HEK293 (cell line): Measurements from ENCODE around the gene NCCRP1.

Experiments used
- CTCF ChIA-PET: fragments of 350-600 bp; formaldehyde crosslinking; extraction: SDS; loops from one replicate; lab custom pipeline; 2021; ENCODE audit warnings: antibody characterized with exemption; lab: Yijun Ruan, JAX
- POLR2A ChIA-PET: fragments of 300-600 bp; formaldehyde crosslinking; extraction: SDS; loops from one replicate; lab custom pipeline; 2020; ENCODE audit warnings: antibody characterized with exemption, inconsistent platforms; lab: Yijun Ruan, JAX
- H3K27ac ChIP-seq: fragments of 200-500 bp; sonication (Bioruptor generic); 2 replicates; pipeline ENCODE4 v1.5.1; 2014; ENCODE audit warnings: low read depth, low read length, control low read depth, inconsistent platforms; ENCODE audit errors: extremely low read depth
- H3K36me3 ChIP-seq, 2 experiments: fragments of 200-500 bp in 1 of 2; sonication (Bioruptor generic) in 1 of 2; 1 replicate in 1 of 2; 2 replicates in 1 of 2; pipeline ENCODE4 v1.5.1; 2014 to 2017; ENCODE audit warnings: inconsistent platforms in 2 of 2, low read length in 2 of 2; ENCODE audit not compliant: control insufficient read depth in 2 of 2, insufficient read depth in 1 of 2
- H3K4me1 ChIP-seq: fragments of 200-500 bp; sonication (Bioruptor generic); 2 replicates; pipeline ENCODE4 v1.5.1; 2014; ENCODE audit warnings: mild to moderate bottlenecking, low read length, inconsistent platforms; ENCODE audit not compliant: control insufficient read depth, insufficient read depth
- H3K4me3 ChIP-seq: 2 replicates; pipeline ENCODE4 v1.5.1; 2011; ENCODE audit warnings: low read depth, mild to moderate bottlenecking, control low read depth, low read length, moderate library complexity
- H3K9me3 ChIP-seq: fragments of 200-500 bp; sonication (Bioruptor generic); 2 replicates; pipeline ENCODE4 v1.5.1; 2014; ENCODE audit warnings: low read depth, low read length, inconsistent platforms; ENCODE audit not compliant: control insufficient read depth, insufficient read depth
- BCL11B ChIP-seq: fragments of 450-650 bp; formaldehyde crosslinking; IDR thresholded peaks from 2 replicates; pipeline ENCODE4 v1.5.1; 2016; ENCODE audit warnings: low read depth, missing biosample characterization, missing genetic modification characterization
- GLIS2 ChIP-seq: fragments of 450-650 bp; formaldehyde crosslinking; IDR thresholded peaks from 2 replicates; pipeline ENCODE4 v1.5.1; 2016; ENCODE audit warnings: missing biosample characterization, missing genetic modification characterization
- HOXA7 ChIP-seq: sonication (generic); formaldehyde crosslinking; IDR thresholded peaks from 2 replicates; pipeline ENCODE4 v1.8.1; 2022; ENCODE audit warnings: missing genetic modification reagents, borderline replicate concordance
- MYNN ChIP-seq: fragments of 450-650 bp; formaldehyde crosslinking; IDR thresholded peaks from 2 replicates; pipeline ENCODE4 v1.5.1; 2016; ENCODE audit warnings: missing biosample characterization, missing genetic modification characterization, borderline replicate concordance
- RBAK ChIP-seq: fragments of 450-650 bp; formaldehyde crosslinking; IDR thresholded peaks from 2 replicates; pipeline ENCODE4 v1.5.1; 2016; ENCODE audit warnings: missing biosample characterization, missing genetic modification characterization
- REPIN1 ChIP-seq: fragments of 450-650 bp; formaldehyde crosslinking; IDR thresholded peaks from 2 replicates; pipeline ENCODE4 v1.5.1; 2017; ENCODE audit warnings: missing biosample characterization, missing genetic modification characterization, low read depth
- REST ChIP-seq: fragments of 450-650 bp; formaldehyde crosslinking; IDR thresholded peaks from 2 replicates; pipeline ENCODE4 v1.5.1; 2016; ENCODE audit warnings: missing biosample characterization, missing genetic modification characterization
- TSHZ1 ChIP-seq: fragments of 450-650 bp; formaldehyde crosslinking; IDR thresholded peaks from 2 replicates; pipeline ENCODE4 v1.5.1; 2016; ENCODE audit warnings: missing biosample characterization, missing genetic modification characterization, borderline replicate concordance
- ZBTB6 ChIP-seq: fragments of 450-650 bp; formaldehyde crosslinking; IDR thresholded peaks from 2 replicates; pipeline ENCODE4 v1.5.1; 2017; ENCODE audit warnings: missing biosample characterization, missing genetic modification characterization
- ZBTB7A ChIP-seq: fragments of 450-650 bp; formaldehyde crosslinking; IDR thresholded peaks from 2 replicates; pipeline ENCODE4 v1.5.1; 2016; ENCODE audit warnings: low read depth, missing biosample characterization, missing genetic modification characterization
- ZNF114 ChIP-seq: fragments of 450-650 bp; formaldehyde crosslinking; IDR thresholded peaks from 2 replicates; pipeline ENCODE4 v1.5.0; 2017; ENCODE audit warnings: missing biosample characterization, missing genetic modification characterization
- ZNF133 ChIP-seq: fragments of 450-650 bp; formaldehyde crosslinking; IDR thresholded peaks from 2 replicates; pipeline ENCODE4 v1.5.1; 2016; ENCODE audit warnings: missing biosample characterization, missing genetic modification characterization
- ZNF184 ChIP-seq: fragments of 450-650 bp; IDR thresholded peaks from 2 replicates; pipeline ENCODE4 v1.5.1; 2018; ENCODE audit warnings: missing biosample characterization, mild to moderate bottlenecking, missing genetic modification characterization
- ZNF324 ChIP-seq: fragments of 450-650 bp; formaldehyde crosslinking; IDR thresholded peaks from 2 replicates; pipeline ENCODE4 v1.5.1; 2016; ENCODE audit warnings: missing biosample characterization, missing genetic modification characterization
- ZNF555 ChIP-seq: fragments of 450-650 bp; formaldehyde crosslinking; conservative IDR thresholded peaks from 2 replicates; pipeline ENCODE4 v1.5.1; 2017; ENCODE audit warnings: missing biosample characterization, mild to moderate bottlenecking, missing genetic modification characterization, inconsistent platforms
- ZNF558 ChIP-seq: fragments of 450-650 bp; formaldehyde crosslinking; IDR thresholded peaks from 2 replicates; pipeline ENCODE4 v1.5.1; 2016; ENCODE audit warnings: missing biosample characterization, missing genetic modification characterization
- ZNF621 ChIP-seq: fragments of 450-650 bp; formaldehyde crosslinking; IDR thresholded peaks from 2 replicates; pipeline ENCODE4 v1.5.1; 2017; ENCODE audit warnings: missing biosample characterization, missing genetic modification characterization
- ZNF629 ChIP-seq: fragments of 450-650 bp; formaldehyde crosslinking; IDR thresholded peaks from 2 replicates; pipeline ENCODE4 v1.5.1; 2017; ENCODE audit warnings: missing biosample characterization, missing genetic modification characterization
- ZNF76 ChIP-seq: fragments of 450-650 bp; formaldehyde crosslinking; IDR thresholded peaks from 2 replicates; pipeline ENCODE4; 2016; ENCODE audit warnings: low read depth, missing biosample characterization, missing genetic modification characterization, borderline replicate concordance
- ZNF791 ChIP-seq: fragments of 450-650 bp; formaldehyde crosslinking; IDR thresholded peaks from 2 replicates; pipeline ENCODE4 v1.5.1; 2016; ENCODE audit warnings: missing biosample characterization, missing genetic modification characterization

Gene NCCRP1

GRCh38 chr19:39152066-39152465 lies 44.7 kb upstream of the NCCRP1 start:
- Histone ChIP-seq H3K4me3 (no peak overlapping the region), H3K9me3 (peaks cover 7% of the 10 kb centered on the region), H3K36me3 (peaks cover 6 to 20% of the 10 kb centered on the region in 2 experiments; a peak in 2 of 3 replicates), H3K4me1 (peaks cover 20% of the 10 kb centered on the region), H3K27ac (no peak overlapping the region)
- no peak for TF ChIP-seq TSHZ1 (tag by site-specific recombination)
- no peak for TF ChIP-seq ZNF555
- TF ChIP-seq ZBTB6 = no peak
- no peak for TF ChIP-seq ZBTB7A (tag by site-specific recombination)
- no peak for TF ChIP-seq REPIN1 (tag by site-specific recombination)
- no peak for TF ChIP-seq ZNF621 (tag by site-specific recombination)
- TF ChIP-seq BCL11B (tag by site-specific recombination) = no peak
- no peak for TF ChIP-seq ZNF184
- no peak for TF ChIP-seq ZNF558 (tag by site-specific recombination)
- TF ChIP-seq ZNF76 (tag by site-specific recombination) = no peak
- no peak for TF ChIP-seq ZNF324 (tag by site-specific recombination)
- no peak for TF ChIP-seq ZNF133
- TF ChIP-seq ZNF629 = no peak
- TF ChIP-seq ZNF114 (tag by site-specific recombination) = no peak
- no peak for TF ChIP-seq MYNN (tag by site-specific recombination)
- no peak for TF ChIP-seq HOXA7 (CRISPR knock-in tag)
- TF ChIP-seq GLIS2 (tag by site-specific recombination) = no peak
- no peak for TF ChIP-seq REST
- TF ChIP-seq RBAK = no peak
- TF ChIP-seq ZNF791 (tag by site-specific recombination) = no peak
- ChIA-PET CTCF (interaction anchor here (0.7 to 1.6 kb wide), 4 partner anchors 25 to 190 kb away, joined by 3 to 5 read pairs (median 3); partner anchors contain the start of gene SAMD4B), POLR2A (no interaction called here)
